ENCODE measurements around the gene SCN9A.

SCN9A gene

GRCh38 chr2:166373539-166373938 is 2.2 kb downstream of the SCN9A start:
- TF ChIP-seq POLR2AphosphoS5 (IDR thresholded peaks at IDR 0.05; ENCODE audit: low read depth, low read length) (no peak), FOXP2 (optimal IDR thresholded peaks at IDR 0.05; ENCODE audit: borderline replicate concordance, extremely low read depth, extremely low read length, insufficient read depth) (no peak), SIN3A (IDR thresholded peaks at IDR 0.05; ENCODE audit: borderline replicate concordance, insufficient read depth, low read length) (no peak)
- TF ChIP-seq, protein P1, sequence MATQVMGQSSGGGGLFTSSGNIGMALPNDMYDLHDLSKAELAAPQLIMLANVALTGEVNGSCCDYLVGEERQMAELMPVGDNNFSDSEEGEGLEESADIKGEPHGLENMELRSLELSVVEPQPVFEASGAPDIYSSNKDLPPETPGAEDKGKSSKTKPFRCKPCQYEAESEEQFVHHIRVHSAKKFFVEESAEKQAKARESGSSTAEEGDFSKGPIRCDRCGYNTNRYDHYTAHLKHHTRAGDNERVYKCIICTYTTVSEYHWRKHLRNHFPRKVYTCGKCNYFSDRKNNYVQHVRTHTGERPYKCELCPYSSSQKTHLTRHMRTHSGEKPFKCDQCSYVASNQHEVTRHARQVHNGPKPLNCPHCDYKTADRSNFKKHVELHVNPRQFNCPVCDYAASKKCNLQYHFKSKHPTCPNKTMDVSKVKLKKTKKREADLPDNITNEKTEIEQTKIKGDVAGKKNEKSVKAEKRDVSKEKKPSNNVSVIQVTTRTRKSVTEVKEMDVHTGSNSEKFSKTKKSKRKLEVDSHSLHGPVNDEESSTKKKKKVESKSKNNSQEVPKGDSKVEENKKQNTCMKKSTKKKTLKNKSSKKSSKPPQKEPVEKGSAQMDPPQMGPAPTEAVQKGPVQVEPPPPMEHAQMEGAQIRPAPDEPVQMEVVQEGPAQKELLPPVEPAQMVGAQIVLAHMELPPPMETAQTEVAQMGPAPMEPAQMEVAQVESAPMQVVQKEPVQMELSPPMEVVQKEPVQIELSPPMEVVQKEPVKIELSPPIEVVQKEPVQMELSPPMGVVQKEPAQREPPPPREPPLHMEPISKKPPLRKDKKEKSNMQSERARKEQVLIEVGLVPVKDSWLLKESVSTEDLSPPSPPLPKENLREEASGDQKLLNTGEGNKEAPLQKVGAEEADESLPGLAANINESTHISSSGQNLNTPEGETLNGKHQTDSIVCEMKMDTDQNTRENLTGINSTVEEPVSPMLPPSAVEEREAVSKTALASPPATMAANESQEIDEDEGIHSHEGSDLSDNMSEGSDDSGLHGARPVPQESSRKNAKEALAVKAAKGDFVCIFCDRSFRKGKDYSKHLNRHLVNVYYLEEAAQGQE (IDR thresholded peaks at IDR 0.05; ENCODE audit: insufficient read depth in 1 of 2, low read depth in 2 of 2, low read length in 2 of 2), result no peak

- no peak for TF ChIP-seq POLR2AphosphoS5 (IDR thresholded peaks at IDR 0.05; ENCODE audit: low read depth, low read length)
- TF ChIP-seq FOXP2 (optimal IDR thresholded peaks at IDR 0.05; ENCODE audit: borderline replicate concordance, extremely low read depth, extremely low read length, insufficient read depth), result no peak
- TF ChIP-seq TAF1 (IDR thresholded peaks at IDR 0.05; ENCODE audit: borderline replicate concordance, insufficient read depth, low read length), result no peak
- TF ChIP-seq, protein P1 (IDR thresholded peaks at IDR 0.05; ENCODE audit: insufficient read depth in 1 of 2, low read depth in 2 of 2, low read length in 2 of 2), result no peak
- TF ChIP-seq SIN3A (IDR thresholded peaks at IDR 0.05; ENCODE audit: borderline replicate concordance, insufficient read depth, low read length), result no peak
These were observed 2.6 kb downstream of the SCN9A start for GRCh38 chr2:166373105-166373504.

GRCh38 chr2:166372046-166372445 is 3.7 kb downstream of the SCN9A start:
- TF ChIP-seq, protein P1 (IDR thresholded peaks at IDR 0.05; ENCODE audit: insufficient read depth in 1 of 2, low read depth in 2 of 2, low read length in 2 of 2), result no peak
- TF ChIP-seq POLR2AphosphoS5 (IDR thresholded peaks at IDR 0.05; ENCODE audit: low read depth, low read length), result no peak
- no peak for TF ChIP-seq TAF1 (IDR thresholded peaks at IDR 0.05; ENCODE audit: borderline replicate concordance, insufficient read depth, low read length)
- no peak for TF ChIP-seq FOXP2 (optimal IDR thresholded peaks at IDR 0.05; ENCODE audit: borderline replicate concordance, extremely low read depth, extremely low read length, insufficient read depth)
- no peak for TF ChIP-seq SIN3A (IDR thresholded peaks at IDR 0.05; ENCODE audit: borderline replicate concordance, insufficient read depth, low read length)

GRCh38 chr2:166365803-166366420 is 9.8 kb downstream of the SCN9A start:
- TF ChIP-seq TAF1 (IDR thresholded peaks at IDR 0.05; ENCODE audit: borderline replicate concordance, insufficient read depth, low read length) (no peak), FOXP2 (optimal IDR thresholded peaks at IDR 0.05; ENCODE audit: borderline replicate concordance, extremely low read depth, extremely low read length, insufficient read depth) (no peak), POLR2AphosphoS5 (IDR thresholded peaks at IDR 0.05; ENCODE audit: low read depth, low read length) (no peak), SIN3A (IDR thresholded peaks at IDR 0.05; ENCODE audit: borderline replicate concordance, insufficient read depth, low read length) (no peak)
- TF ChIP-seq, protein P1 (IDR thresholded peaks at IDR 0.05; ENCODE audit: insufficient read depth in 1 of 2, low read depth in 2 of 2, low read length in 2 of 2), result no peak
